ENCODE results near the gene SLC19A3.
"Not testable (repeated sequence)": the region's sequence is repeated elsewhere in the genome, so short reads cannot be mapped to it uniquely, and the experiment has no call there.

SLC19A3 gene

GRCh38 chr2:227703280-227703732, 14.5 kb downstream of the SLC19A3 start:
- no peak for DNase-seq (ENCODE audit: low read depth in 2 of 2)

- no peak for DNase-seq (ENCODE audit: low read depth in 2 of 2)
Observed at GRCh38 chr2:227701556-227701955, 16.3 kb downstream of the SLC19A3 start.

- no peak for DNase-seq (ENCODE audit: low read depth in 2 of 2)
Observed at GRCh38 chr2:227696990-227697679, 20.7 kb downstream of the SLC19A3 start.

- no peak for DNase-seq (ENCODE audit: low read depth in 2 of 2)
Observed at GRCh38 chr2:227687189-227687588, 30.6 kb downstream of the SLC19A3 start.

GRCh38 chr2:227684258-227684657, 33.6 kb downstream of the SLC19A3 start:
- no peak for DNase-seq (ENCODE audit: low read depth in 2 of 2)

- DNase-seq (ENCODE audit: low read depth in 2 of 2): no peak
Observed at GRCh38 chr2:227677928-227678327, 39.9 kb downstream of the SLC19A3 start.

GRCh38 chr2:227674485-227674884, 43.3 kb downstream of the SLC19A3 start:
- no peak for DNase-seq (ENCODE audit: low read depth in 2 of 2)

- DNase-seq (ENCODE audit: low read depth in 2 of 2): not testable (repeated sequence)
Observed at GRCh38 chr2:227673620-227674019, 44.2 kb downstream of the SLC19A3 start.

GRCh38 chr2:227671170-227671905, 46.5 kb downstream of the SLC19A3 start:
- no peak for DNase-seq (ENCODE audit: low read depth in 2 of 2)

- DNase-seq (ENCODE audit: low read depth in 2 of 2): not testable (repeated sequence)
Observed at GRCh38 chr2:227666631-227667170, 51.1 kb downstream of the SLC19A3 start, which contains the start of gene SCYGR5. SCYGR5 (plus strand) TSS chr2:227666804; CDS start chr2:227666804, 0 bp downstream.

- DNase-seq (ENCODE audit: low read depth in 2 of 2): no peak
Observed at GRCh38 chr2:227665189-227665940, 52.5 kb downstream of the SLC19A3 start.

GRCh38 chr2:227661827-227662226, 56.0 kb downstream of the SLC19A3 start:
- no peak for DNase-seq (ENCODE audit: low read depth in 2 of 2)

GRCh38 chr2:227661025-227661649, 56.7 kb downstream of the SLC19A3 start:
- DNase-seq (ENCODE audit: low read depth in 2 of 2): no peak

GRCh38 chr2:227657199-227657845, 60.5 kb downstream of the SLC19A3 start:
- DNase-seq (ENCODE audit: low read depth in 2 of 2): no peak

GRCh38 chr2:227655454-227655853, 62.4 kb downstream of the SLC19A3 start:
- DNase-seq (ENCODE audit: low read depth in 2 of 2): no peak

- DNase-seq (ENCODE audit: low read depth in 2 of 2): no peak
Observed at GRCh38 chr2:227654426-227654825, 63.4 kb downstream of the SLC19A3 start.

GRCh38 chr2:227653419-227653818, 64.4 kb downstream of the SLC19A3 start:
- DNase-seq (ENCODE audit: low read depth in 2 of 2): no peak

GRCh38 chr2:227643990-227644551, 73.8 kb downstream of the SLC19A3 start:
- no peak for DNase-seq (ENCODE audit: low read depth in 2 of 2)

GRCh38 chr2:227642656-227643055, 75.2 kb downstream of the SLC19A3 start:
- no peak for DNase-seq (ENCODE audit: low read depth in 2 of 2)

GRCh38 chr2:227634201-227634600, 83.6 kb downstream of the SLC19A3 start:
- no peak for DNase-seq (ENCODE audit: low read depth in 2 of 2)
